SK-N-DZ (cell line): ENCODE measurements around the gene PLAA. TPM values are rescaled to one million over a fixed set of nuclear protein-coding genes. Genes with fewer than 3 reads are reported as not detected.

Experiments
- DNase-seq: peaks from one replicate; pipeline ENCODE4 v3.0.0-alpha.2; 2015; ENCODE audit warnings: low spot score
- polyA plus RNA-seq, 2 experiments: library from polyadenylated mRNA; depleted of rRNA; stranded (reverse); fragments of >200 nt; gene quantifications; 2 replicates each; pipeline ENCODE4 v1.2.3, GENCODE V29; 2014

Gene PLAA
- 7.6 and 8.1 TPM in 2 replicates for polyA plus RNA-seq (2014; cell fraction: cytosol; rRNA removed)
- polyA plus RNA-seq (2014; cell fraction: nucleus; rRNA removed) = 3.4 and 7.5 TPM in 2 replicates

DNA sequence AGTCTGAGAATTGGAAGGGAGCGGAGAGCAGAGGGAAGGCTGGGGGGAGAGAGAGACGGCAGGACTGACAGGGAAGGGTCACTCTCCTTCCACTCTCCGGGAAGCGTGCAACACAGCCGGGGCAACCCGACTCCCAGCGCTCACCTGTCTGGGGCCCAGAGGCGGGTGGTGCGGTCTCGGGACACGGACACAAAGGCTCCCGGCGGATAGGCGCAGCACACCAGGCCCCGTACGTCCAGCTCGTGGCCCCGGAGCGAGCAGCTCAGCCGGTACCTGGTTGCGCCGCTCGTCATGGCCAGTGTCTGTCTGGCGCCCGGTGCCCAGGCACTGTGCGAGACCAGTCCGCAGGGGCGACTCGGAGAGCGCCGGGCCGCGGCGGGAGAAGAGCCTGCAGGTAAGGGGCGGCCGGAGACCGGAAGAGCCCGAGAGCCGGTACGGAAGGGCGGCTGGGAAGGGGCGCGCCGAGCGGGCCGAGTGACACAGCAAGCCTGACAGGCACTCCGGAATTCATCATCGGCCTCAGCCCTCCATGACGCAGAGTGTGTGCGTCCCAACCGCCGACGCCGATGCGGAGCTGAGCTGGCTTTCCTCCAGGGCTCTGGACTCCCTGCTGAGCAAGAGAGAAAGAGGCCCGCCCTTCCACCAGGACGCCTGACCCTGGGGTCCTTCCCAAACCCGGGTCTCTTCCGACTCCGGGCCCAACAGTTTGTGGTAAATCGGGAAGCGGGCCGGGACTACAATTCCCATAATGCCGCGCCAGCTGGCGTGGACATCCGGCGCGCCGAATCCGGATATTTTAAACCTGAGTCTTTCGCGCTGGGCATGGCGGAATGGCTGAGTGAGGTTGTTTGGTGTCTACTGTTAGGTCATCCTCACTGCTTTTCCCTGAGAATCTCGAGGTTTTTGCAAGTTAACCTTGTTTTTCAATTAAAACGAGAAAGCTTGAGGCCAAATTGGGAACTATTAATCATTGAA, at the start of gene PLAA:
TSS of gene PLAA (minus strand) at position 490 of the 975 bp plus-strand sequence. CDS start at position 293, 197 bp downstream.
- DNase-seq = peak; percentile 59

DNA sequence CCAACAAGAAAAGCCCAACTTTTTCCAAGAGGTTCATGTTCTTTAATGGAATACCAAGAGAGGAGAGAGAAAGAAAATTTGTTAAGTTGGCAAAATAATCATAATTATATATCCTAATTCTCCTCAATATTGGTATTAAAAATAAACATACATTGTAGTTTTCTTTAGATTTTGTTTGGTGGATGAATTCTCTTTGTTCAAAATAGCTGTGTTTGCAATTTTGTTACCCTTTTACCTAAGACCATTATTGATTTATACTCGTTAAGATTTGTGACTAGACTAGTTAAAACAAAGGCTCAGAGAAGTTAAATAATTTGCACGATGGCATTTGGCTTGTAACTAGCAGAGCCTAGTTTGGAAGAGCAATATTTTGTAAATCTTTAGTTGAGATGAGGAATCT, 48.8 kb upstream of the PLAA start:
- no peak for DNase-seq

DNA sequence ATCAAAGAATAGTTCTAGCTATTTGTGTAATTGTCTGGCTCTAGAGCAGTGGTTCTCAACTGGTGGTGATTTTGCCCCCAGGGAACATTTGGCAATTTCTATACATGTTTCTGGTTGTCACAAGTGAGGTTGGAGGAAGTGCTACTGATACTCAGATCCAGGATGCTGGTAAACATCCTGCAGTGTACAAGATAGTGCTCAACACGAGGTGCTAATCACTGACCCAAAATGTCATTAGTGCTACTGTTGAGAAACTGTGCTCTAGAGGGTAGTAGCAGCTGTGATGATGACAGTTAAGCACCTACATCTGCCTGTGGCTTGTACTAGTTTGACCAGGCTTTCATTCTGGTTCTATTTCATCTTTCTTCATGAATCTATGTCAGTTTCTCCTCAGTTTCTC, 36.3 kb upstream of the PLAA start:
- no peak for DNase-seq

DNA sequence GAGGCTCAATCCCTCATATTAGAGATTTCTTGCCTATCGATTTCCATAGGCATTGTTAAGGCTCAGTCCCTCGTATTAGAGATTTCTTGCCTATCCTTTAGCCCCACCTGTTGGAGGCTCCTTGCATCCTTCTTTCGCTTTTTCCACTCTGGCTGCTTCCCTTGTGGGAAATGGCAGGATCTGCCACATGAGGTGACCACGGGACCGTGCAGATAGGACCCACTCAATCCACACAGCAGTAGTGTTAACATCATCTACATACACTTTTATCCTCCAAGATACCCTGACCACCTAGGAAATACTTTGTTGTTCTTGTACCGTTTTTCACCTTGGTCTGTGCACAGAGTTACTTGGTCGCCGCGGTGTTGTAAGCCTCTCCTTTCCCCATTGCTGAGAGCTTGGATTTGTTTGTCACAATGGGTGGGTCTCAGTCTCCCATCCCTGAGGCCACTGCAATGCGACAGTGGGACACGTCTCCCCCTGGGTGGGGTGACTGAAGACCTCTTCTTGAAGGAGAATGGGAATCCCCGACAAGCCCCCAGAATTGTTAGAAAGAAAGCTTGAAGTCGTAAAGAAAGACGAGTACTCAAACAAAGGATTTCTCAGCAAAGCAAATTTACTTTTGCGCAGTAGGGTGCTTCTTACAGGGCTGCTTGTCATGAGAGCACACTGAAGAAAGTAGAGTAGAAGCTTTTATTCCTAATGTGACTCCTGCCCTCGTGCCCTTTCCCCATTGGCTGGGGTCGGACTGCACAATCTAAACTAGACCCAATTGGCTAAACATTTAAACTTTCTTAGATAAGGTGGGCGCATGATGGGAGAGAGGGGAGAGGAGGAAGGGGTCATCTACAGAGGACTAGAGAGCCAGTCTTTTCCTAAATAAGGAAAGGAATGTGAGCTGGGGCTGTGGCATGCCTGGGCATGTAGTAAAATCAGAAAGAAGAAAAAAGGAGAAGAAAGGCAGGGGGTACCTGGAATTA, 29.0 kb upstream of the PLAA start:
- peak; percentile 1 for DNase-seq

DNA sequence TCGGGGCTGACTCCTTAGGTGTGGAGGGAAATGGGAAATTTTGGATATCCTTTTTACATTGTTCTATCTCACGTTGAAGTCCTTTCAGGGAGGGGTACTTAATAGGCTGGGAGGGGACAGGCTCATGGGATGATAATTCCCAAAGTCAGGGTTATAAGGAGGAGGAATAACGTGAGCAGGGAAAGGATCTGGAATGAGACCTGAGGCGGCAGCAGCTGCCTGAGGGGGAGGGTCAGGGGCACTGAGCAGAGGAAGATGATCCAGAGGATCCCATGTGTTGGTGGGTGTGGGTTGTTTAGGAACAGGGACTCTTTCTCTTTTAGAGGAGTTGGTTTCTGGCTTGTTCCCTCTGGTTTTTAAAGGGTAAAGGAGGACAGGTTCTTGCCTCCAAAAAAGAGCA, 27.9 kb upstream of the PLAA start:
- no peak for DNase-seq

DNA sequence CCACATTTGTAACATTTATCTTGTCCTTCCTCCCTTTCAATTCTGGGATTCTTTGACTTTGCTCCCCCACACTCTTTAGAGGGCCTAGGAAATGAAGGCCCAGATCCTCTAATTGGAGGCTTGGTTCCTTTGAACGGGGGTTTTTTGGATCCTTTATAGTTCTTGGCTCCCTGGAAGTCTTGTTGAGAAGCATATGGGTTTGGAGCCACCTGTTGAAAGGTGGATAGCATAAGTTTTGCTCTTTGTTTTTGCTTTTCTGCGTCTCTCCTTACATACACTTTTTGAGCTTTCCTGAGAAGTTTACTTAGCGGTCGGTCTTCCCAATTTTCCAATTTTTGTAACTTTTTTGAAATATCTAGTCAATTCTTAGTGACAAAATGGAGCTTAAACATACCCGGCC, 26.9 kb upstream of the PLAA start:
- no peak for DNase-seq

DNA sequence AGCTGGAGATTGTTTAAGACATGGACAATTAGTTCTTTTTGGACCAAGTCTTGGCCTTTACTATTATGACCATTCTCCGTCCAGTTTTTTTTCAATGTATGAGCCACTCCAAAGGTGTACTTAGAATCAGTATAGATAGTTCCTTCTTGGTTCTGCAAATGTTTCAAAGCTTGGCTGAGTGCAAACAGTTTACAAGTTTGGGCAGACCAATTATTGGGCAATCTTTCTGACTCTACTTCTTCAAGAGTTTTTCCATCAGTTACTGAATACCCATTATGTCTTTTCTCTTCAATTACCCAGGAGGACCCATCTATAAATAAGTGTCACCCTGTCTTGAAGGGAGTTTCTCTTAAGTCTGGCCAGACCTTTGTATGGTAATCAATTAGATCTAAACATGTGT, 24.7 kb upstream of the PLAA start:
- no peak for DNase-seq

DNA sequence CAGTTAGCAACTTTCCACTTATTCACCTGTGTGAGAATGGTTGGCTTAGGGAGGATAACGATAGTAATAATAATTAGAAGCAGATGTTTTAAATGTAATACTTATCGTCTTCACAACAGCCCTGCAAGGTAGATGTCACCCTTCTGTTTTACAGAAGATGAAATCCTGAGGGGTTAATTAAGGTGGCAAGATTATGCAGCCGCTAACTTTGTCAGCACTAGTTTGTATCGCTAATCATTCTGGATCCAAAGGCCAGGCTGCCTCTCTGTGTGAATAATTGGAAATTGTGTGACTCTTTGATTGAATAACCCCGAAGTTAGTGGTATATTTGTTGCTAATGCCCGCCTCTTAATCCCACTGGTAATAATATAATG, 9.8 kb upstream of the PLAA start:
- no peak for DNase-seq

DNA sequence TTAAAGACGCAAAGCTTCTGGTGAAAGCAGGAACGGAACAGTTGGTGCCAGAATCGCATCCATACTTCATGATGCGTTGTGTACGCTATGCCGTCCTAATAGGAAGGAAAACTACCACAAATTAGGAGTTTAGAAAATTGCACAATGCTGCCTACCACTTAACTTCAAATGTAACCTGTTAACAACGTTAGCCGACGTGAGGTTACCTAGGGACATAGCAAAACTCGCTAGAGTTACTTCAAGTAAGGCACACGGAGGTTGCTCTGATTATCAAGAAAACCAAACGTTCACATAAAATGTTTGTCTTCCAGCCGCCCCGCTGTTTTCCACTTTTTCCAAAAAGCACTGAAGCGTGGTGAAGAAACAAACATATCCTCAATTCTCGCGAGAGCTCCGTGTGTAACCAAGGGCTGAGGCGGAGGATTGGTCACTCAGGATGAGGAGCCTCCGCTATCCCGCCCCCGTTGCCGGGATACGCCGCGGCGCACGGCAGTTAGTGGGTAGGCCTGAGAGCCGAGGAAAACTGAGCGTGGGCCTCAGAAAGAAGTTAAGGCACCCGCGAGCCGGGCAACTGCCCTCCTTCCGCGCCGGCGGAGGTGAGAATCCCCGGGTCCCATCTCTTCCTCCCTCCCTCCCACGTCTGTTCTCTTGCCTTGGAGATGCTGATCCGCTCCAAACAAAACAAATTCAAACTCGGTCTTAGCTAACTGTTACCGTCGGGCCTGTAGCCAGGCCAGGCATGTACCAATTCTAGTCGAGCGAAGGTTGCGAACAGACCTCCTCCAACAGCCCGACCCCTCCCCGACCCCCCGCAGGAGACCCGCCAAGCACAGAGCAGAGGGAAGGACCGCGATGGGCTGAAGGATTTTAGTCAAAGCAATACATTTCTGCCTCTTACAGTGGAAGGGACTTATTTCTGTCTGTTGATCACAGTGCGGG, 9.1 kb upstream of the PLAA start, which contains the start of gene IFT74:
TSS of gene IFT74 (plus strand) at position 492 of the 939 bp plus-strand sequence. CDS start 5,556 bp downstream, outside the sequence.
- DNase-seq = peak; percentile 85

DNA sequence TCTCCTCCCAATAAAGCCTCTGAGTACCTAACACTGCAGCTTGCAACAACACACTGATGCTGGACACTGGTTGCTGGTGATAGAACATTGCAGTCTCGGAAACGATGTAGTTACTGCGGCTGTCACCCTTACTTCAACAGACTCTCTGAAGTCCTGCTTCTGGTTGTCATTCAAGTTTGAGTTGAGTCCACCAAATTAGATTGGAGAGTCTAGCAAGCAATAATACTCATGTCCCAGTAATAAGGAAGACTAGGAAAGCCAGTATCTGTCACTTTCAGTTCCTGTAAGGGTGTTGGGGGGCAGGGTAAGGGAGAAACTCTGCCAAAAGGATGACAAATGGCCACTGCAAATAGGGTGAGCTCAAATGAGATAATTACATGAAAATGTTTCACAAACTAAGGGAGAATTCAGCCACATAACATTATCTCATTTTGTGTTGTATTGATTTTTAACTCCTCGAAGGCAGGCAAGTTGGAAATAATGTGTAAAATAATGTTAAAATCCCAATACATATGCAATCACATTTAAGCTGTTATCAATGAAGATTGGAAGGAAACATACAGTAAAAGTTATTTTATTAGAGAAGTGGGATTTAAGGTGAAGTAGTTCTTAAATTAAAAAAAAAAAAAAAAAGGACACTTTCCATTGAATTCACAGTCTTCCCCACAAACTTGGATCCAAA, 8.3 kb upstream of the PLAA start:
- DNase-seq = peak; percentile 0

DNA sequence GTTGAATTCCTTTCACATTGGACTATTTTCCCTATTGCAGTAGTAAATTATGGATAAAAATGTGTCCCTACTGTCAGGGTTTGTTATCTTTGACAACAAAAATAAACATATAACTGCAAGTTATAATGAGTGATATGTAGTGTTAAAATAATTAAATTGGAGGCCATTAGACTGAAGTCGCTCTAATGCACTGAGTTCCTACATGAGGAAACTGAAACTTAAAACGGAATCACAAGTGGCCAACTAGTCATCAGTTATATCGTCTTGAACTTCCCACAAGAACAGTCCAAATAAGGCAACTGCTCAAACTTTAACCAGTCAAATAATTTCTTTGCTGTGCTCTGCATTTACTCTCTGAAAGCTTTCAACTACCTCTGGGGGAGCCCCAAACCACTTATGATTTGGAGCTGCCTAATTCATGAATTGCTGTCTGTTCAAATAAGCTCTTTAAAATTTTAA, 7.0 kb upstream of the PLAA start:
- DNase-seq = no peak

DNA sequence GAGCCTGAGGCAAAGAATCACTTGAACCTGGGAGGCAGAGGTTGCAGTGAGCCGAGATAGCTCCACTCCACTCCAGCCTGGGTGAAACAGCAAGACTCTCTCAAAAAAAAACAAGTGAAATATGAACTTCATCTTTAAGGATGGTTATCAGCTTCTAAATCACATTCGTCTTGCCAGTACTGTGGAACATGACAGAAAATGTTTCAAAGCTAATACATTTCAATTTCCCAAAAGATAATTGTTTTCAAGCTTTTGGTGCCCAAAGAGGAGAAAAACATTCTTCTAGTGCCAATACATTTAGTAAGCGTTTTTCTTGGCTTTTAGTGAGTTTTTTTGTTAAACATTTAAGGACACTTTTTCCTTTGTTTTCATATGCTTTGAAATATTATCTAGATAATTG, 4.8 kb upstream of the PLAA start:
- DNase-seq = no peak

DNA sequence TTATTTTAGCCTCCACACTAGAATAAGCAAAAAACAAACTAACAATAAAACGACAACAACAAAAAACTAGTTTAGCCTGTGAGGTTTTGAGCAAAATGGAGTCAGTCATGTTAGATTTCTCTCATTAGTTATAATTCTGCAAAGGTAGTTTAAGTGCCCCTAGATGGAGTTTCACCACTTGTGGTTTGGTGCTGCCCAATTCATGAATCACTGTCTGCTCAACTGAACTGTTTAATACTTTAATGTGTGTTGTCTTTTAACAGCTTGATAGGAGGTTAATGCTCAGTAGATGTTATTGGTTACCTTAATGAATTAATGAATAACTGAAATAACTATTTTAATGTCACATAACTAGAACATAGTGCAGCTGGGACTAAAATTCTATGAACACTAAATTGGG, 3.5 kb upstream of the PLAA start:
- no peak for DNase-seq

DNA sequence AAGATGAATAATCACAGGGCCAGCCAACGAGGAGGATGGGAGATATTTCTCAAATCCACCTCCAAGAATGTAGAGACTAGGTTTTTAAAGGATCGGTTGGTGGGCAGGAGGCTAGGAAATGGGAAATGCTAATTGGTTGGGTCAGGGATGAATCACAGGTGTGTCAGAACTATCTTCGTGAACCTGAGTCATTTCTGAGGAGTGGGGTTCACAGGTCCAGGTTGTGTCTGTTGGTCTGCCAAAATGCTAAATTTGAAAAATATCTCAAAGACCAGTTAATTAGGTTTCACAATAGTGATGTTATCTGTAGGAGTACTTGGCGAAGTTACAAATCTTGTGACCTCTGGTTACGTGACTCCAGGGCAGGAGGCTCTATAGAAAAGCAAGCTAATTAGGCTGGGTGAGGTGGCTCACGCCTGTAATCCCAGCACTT, 2.6 kb upstream of the PLAA start:
- no peak for DNase-seq

DNA sequence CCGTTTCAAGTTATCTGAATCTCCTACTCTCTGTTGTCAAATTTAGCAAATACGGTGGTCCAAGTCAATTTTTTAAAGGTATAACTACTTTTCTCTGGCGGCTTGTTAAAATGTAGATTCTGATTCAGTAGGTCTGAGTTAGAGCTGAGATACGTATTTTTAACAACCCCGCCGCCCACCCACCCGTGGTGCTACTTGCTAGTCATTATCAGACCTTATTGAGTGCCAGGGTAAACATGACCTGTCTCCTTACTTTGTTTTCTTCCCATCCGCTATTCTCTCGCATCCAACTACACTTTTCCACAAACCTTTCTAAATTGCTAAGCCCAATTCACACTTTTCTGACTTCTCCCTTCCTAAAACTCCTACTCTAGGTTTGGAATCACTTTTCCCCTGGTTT, 694 bp upstream of the PLAA start:
- DNase-seq = no peak

DNA sequence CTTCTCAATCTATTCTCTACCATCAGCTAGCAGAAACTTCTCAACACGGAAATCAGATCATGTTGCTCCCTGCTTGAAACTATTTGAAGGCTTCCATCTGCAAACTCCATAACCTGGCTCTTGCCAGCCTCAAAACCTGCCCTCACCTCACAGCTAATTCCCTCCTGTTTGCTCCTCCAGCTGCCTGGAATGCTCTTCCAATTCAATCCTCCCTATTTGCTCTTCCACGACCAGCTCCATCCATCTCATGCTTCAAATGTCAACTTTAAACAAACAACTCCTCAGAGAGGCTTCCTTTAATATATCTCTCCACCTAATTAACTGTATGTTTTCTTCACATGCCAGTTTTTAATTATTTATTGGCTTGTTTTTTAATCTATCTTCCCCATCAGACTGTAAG, 1.5 kb downstream of the PLAA start:
- no peak for DNase-seq

DNA sequence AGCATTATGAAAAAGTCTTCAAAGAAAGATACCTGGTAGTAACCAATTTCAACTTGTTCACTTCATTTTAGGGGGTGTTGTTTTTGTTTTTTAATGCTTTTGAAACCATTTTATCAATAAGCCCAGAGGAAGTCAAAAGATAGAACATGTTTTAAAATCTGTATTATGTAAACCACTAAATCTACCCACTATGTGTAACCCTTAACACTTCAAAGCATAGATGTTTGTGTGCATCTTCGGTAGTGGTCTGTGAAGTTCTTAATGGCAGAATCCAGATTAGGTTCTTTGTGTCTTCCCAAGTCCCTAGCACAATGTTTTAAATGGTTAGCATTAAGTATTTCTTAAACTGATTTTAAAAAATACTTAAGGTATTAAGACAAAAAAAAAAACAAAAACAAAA, 6.3 kb downstream of the PLAA start:
- no peak for DNase-seq

DNA sequence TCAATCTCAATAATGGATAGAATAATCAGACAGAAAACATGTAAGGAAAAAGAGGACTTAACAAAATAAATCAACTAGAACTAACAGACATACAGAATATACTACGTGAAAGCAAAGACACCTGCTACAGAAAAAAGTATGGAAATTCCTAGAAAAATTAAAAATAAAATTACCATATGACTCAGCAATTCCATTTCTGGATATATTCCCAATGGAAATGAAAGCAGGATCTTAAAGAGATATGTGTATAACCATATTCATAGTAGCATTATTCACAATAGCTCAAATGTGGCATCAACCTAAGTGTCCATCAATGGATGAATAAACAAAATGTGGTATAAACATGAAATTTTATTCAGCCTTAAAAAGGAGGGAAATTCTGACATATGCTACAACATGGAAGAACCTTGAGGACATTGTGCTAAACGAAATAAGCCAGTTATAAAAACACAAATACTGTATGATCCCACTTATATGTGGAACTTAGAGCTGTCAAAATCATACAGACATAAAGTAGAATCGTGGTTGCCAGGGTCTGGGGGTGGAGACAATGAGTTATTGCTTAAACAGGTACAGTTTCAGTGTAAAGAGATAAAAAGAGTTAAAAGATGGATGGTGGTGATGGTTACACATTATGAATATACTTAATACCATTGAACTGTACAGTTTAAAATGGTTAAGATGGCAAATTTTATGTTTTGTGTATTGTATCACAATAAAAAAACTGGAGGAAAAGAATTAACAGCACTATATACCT, 6.9 kb downstream of the PLAA start:
- no peak for DNase-seq

DNA sequence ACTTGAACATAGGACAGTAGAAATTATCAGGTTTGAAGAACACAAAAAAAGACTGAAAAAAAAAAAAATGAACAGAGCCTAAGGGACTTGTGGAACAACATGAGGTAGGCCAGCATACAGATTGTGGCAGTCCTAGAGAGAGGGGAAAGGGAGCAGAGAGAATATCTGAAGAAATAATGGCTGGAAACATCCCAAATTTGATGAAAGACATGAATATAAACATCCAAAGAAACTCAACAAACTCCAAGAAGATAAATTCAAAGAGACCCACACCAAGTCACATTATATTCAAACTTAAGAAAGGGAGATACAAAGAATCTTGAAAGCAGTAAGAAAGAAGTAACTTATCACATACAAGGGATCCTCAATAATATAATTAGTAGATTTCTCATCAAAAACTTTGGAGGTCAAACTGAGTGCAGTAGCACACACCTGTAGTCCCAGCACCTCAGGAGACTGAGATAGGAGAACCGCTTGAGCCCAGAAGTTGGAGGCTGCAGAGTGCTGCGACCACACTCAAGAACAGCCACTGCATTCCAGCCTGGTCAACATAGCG, 9.1 kb downstream of the PLAA start:
- DNase-seq = no peak
